Embryonic facial prominence (tissue), 1 donor: ENCODE results near the gene SYNDIG1.

Experiments used
- DNase-seq: peaks from one replicate; pipeline ENCODE4 v3.0.0-alpha.2; 2016; ENCODE audit errors: extremely low spot score

Gene SYNDIG1

GRCh38 chr20:24469116-24469893 is at the start of gene SYNDIG1:
Gene SYNDIG1 (plus strand): TSS chr20:24469629. CDS start chr20:24543098, 73,469 bp downstream.
- no peak for DNase-seq

- DNase-seq = no peak
These were observed 49.6 kb upstream of the SYNDIG1 start for GRCh38 chr20:24419786-24420185.

DNA sequence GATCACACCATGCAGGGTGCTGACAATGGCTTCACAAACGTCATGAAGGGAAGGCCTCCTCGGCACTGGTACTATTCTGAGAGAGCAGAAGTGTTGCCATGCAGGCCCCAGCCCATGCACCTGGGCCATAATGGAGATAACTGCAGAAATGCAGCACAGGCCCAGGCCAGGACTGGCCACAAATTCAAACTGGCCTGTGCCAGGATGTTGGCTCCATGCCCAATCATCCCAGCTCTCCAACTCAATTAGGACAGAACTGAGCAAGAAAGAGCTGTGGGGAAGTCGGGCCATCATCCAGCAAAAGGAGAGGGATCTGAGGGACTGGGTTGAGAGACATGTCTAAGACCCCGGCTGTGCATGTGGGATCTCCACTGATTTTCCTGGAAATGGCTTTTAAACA is 48.9 kb upstream of the SYNDIG1 start:
- no peak for DNase-seq

- no peak for DNase-seq
These were observed 48.4 kb upstream of the SYNDIG1 start for GRCh38 chr20:24421071-24421470.

GRCh38 chr20:24422091-24422760 is 47.2 kb upstream of the SYNDIG1 start:
- DNase-seq = no peak

GRCh38 chr20:24423390-24424313 is 45.8 kb upstream of the SYNDIG1 start:
- DNase-seq = no peak

GRCh38 chr20:24425523-24426135 is 43.8 kb upstream of the SYNDIG1 start:
- no peak for DNase-seq

GRCh38 chr20:24431279-24432045 is 38.0 kb upstream of the SYNDIG1 start:
- DNase-seq = no peak

GRCh38 chr20:24432046-24432442 is 37.4 kb upstream of the SYNDIG1 start:
- DNase-seq = no peak

- no peak for DNase-seq
These were observed 33.3 kb upstream of the SYNDIG1 start for GRCh38 chr20:24436160-24436559.

DNA sequence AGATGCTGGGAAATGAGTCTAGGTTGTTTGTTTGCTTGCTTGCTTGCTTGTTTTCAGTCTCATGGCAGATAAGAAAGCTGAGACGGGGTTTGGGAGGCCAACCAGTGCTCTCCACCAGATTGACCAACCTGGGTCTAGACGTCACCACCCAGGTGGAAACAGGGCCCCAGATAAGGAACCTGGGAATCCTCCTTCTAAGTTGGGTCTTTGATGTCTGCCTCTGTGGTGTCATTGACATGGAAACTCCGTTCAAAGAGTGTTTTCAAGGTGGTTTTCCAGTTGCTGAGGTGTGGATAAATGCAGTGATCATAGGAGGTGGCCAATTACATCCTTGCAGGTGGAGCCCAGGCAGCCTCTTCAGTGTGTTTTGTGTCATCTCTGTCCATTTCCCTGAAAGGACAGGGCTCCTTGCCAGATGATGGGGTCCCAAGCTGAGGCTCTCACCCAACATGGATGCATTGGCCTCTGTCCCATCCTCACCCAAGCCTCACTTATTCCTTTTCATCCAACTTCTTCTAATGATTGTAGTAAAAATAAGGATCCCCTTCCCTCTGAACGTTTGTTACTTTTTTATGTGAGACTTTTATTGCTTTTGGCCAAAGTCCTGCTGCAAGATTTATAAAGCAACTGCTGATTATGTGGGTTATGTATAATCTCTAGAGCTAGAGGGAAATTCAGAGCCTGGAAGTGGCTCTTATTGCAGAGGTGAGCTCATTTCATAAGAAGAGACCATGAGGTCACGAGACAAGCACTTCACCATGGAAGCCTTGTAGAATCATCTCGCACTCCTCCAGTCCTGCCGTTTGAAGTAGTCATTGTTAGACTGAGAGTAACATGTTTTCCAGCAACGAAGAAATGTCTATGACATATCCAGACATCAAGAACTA is 32.0 kb upstream of the SYNDIG1 start:
- DNase-seq = no peak

DNA sequence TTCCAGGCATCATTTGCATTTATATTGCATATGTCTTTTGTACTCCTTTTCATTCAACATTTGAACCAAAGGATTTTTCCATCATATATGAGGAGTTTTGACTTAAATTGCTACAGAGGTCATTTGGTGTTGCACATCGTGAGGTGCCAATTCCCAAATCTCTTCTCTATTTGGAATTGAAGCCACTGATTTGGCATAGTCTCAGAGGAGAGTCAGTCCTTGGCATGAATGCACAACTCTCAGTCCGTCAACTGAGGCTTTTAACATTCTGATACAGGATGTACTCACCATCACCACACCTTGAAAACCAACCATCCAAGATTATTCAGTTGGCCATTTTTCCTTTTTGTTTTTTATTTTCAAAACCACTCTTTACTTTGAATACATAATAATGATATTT is 31.1 kb upstream of the SYNDIG1 start:
- no peak for DNase-seq

GRCh38 chr20:24439737-24440387 is 29.6 kb upstream of the SYNDIG1 start:
- no peak for DNase-seq

- DNase-seq = no peak
These were observed 27.8 kb upstream of the SYNDIG1 start for GRCh38 chr20:24441661-24442060.

GRCh38 chr20:24442909-24443308 is 26.5 kb upstream of the SYNDIG1 start:
- DNase-seq = no peak

DNA sequence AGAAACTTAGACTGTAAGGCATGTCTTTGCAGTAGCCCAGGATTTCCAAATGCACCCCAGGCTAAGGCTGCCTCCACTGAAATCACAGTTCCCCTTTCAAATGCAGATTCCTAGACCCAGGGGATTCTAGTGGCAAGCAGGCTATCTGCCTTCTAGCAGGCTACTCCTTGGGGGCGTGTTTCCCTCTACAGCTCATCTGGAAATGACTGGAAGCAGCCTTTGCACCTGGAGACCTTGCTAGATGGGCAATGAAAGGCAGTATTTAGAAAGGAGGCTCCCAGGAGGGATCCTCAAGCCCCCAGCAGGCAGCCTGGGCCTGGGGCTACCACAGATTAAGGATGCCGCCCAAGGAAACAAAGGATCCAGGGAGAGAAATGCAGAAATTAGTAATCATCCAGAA is 26.0 kb upstream of the SYNDIG1 start:
- no peak for DNase-seq

DNA sequence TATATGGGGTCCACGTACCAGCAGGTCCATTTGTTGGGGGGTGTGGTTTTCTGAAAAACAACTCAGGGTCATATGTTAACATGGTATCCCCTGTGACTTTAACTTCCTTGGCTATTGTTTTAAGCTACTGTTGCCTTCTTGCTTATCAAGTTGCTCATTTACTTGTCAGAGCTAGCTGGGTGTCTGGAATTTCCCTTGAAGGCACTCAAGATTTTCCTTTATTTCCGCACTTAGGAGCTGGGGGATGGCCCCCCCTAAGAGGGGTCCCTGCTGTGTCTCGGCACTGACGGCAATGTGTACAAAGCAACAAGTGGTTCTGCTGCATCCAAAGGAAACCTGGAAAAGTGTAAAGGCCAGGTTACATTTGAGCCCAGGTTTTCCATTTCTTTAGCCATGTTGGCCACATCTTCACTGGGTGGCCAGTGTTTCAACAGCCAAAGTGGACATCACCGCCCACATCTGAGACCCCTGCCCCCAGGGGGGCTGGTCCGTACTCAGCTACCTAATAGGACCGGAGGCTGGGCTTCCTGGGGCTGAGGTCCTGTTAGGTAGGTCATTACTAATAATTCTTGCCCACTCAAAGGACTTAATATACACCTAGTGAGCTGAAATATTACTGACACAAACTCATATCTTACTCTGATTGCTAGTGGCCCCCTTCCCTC is 24.8 kb upstream of the SYNDIG1 start:
- DNase-seq = no peak

DNA sequence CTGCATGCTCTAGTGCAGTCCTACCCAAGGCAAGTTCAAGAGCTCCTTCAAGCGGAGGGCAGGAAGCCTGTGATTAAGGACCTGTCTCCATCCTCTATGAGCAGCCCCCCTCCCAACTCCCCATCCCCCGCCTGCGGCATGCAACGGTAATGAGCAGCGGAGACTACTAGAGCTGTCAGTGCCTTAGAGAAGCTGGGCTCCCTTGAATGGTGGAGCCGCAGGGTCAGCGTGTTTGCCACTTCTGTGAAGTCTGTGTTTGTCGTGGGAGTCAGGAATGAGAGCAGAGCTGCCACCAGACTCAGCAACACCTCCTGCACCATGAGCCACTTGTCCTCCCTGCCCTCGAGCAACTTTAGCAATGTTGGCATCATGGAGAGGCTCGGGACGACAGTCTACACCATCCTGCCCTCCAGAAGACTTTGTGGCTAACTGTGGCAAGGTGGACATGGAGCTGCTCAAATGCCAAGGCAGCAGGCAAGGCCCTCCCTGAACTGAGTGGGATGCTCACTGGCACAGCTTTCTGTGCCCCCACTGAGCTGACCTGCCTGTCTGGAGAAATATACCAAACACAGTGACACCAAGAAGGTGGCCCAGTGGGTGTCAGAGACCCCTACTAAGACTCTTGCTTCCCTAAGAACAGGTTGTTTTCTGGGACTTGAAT is 23.8 kb upstream of the SYNDIG1 start:
- no peak for DNase-seq
